HG03064 (cell line): ENCODE results near the gene PIR.

Experiments
- ATAC-seq: cut with Tn5 transposase; IDR thresholded peaks from one replicate; pipeline ENCODE4 v1.9.1; 2021; ENCODE audit warnings: low read depth; ENCODE audit not compliant: unreplicated experiment

The PIR gene

DNA sequence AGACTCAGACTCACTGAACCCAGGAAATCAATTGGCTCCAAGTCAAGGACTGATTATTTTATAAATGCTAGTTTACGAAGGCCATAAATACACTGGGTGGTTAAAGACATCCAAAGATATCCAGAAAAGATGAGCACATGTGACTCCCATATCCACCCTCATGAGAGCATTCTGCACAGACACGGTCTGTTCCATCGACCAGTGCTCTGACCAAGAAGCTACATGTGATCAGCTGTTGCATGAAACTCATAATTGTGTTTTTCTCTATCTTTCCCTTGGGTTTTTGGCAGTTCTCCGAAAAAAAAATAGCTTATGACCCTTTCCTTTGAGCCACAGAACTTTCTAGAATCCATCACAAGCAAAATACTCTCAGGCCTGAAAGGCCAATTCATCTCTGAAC lies 2.7 kb upstream of the PIR start:
- no peak for ATAC-seq

DNA sequence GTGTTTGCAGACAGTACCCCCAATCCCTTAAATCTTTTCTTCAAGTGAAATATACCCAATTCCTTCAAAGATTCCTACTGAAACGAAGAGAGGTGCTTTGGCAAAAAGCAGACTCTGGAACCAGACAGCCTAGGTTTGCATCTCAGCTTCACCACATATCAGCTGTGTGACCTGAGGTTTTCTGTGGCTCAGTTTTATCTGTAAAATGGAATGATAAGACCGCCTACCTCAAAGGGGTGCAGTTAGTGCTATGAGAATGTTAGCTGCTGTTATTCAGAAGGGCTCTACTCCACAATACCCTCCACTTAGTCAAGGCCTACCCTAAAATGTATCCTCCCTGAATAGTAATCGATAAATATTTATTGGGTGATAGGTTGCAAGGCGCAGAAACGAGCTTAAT lies 664 bp downstream of the PIR start:
- no peak for ATAC-seq

DNA sequence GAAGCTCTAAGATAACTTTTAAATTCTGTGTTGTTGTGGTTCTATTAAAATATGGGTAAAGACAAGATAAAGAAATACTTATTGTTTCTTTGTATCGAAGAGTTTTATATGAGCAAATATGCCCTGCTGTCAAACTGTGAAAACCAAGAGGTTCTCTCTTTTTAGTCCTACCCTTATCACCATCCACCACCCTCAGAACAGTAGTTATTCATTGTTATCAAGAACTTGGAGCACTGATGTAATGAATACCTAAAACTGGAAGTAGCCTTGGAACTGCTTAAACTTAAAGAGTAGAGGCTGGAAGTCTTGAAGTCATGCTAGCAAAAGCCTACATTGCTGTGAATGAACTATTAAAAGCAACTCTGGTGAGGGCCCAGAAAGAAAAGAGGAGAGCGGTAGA lies 9.2 kb downstream of the PIR start:
- no peak for ATAC-seq

DNA sequence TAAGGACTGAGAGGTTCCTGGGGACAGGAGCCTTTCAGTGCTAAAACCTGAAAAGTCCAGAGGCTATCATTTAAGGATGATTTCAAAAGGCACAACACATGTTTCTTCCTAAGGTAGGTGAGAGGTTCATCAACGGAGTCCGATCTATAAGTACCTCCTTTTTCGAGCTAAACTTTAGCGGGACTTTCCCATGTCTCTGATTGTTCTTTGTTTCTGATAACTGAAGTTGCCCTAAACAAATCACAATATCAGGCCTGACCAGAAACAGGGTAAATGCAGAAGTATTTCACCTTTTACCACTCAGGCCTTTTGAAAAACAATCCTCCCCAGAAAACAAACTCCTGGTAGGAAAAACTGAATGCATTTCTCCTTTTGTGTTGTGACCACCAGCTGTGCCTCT lies 17.6 kb downstream of the PIR start:
- no peak for ATAC-seq

DNA sequence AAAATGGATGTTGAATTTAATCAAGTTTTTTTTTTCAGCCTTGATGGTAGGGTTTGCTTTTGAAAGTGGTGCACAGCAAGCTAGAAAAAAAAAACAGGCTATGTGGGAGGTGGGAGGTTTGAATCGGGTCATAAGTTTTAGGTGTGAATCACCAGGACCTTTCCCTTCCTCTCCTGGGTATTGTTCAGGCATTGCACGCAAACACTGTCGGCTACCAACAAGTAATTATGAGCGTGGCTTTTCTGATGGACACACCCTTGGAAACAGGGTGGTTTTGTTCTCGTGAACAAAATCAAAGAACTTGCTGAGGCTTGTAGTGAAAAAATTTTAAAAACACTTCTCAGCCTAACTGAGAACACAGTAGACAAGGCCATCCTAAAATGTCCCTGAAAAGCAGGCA lies 18.1 kb downstream of the PIR start:
- ATAC-seq, result no peak

DNA sequence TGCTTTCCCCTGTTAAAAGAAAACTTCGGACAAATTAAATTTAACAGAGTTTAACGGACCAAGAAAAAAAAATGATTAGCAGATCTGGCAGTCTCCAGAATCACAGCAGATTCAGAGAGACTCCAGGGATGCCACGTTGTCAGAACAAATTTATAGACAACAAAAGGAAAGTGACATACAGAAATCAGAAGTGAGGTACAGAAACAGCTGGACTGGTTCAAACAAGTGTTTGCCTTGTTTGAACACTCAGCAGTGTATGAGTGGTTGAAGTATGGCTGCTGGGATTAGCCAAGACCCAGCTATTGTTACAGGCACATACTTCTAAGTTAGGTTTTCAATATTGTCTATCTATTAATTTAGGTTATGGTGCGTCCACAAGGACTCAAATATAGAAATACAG lies 19.1 kb downstream of the PIR start:
- ATAC-seq, result no peak

DNA sequence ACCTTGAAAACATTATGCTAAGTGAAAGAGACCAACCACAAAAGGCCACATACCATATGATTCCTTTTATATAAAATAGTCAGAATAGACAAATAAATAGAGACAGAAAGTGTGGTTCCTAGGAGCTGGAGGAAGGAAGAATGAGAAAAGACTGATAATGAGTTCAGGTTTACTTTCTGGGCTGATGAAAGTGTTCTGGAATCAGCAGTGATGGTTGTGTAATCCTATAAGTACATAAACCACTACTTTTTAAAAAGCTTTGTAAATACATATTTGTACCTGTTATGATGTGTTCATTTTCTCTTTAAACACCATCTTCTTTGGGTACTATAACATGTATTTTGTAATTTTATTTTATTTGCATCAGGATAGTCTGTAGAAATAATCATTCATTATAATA lies 20.6 kb downstream of the PIR start:
- no peak for ATAC-seq

DNA sequence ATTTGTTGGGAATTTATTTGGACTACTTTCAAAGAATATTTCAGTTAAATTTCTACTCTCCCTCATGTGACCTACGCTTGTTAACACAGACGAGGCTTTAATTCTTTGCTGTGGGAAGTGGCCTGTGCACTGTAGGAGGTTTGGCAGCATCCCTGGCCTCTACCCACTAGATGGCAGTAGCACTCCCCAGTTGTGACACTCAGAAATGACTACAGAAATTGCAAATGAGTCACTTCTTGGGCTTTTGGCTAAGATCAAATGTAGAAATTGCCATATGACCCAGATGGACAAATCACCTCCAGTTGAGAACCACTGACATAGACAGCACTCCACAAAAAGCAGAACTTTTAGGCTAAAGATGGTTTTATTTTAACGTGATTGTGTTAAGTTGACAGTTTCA lies 22.1 kb downstream of the PIR start:
- ATAC-seq, result no peak

DNA sequence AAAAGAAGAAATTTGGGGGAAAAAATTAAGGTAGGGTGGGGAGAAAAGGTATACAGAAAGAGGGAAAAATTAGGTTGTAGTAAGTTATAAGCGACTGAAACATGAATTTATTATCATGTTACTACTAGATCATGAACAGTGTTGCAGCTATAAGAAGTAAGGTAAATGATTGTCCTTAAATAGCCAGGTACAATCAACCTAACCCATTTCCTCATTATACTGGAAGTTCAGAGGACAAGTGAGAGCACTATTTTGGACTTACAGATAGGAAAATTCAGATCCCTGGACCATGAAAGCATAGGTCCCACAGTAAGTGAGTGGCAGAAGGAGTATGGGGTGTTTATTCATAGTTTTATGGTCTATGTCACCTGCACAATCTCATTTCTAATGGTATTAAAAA lies 23.5 kb downstream of the PIR start:
- ATAC-seq, result no peak

DNA sequence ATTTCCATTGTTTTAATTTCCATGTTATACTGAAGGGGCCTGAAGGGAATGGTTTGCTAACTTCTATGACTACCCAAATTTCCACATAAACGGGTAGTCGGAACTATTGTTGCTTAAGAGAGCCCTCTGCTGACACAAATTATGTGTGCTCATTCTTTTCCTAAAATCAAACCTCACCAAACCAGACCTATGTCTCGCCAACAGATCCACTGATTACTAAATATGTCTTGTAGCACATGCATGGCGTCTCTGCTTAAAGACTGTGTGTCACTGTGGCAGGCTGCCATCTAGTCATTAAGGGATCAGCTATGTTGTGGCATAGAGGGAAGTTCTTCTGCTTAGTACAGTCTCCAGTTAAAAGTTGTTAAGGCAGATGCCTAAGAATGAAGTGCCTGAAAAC lies 25.1 kb downstream of the PIR start:
- no peak for ATAC-seq

DNA sequence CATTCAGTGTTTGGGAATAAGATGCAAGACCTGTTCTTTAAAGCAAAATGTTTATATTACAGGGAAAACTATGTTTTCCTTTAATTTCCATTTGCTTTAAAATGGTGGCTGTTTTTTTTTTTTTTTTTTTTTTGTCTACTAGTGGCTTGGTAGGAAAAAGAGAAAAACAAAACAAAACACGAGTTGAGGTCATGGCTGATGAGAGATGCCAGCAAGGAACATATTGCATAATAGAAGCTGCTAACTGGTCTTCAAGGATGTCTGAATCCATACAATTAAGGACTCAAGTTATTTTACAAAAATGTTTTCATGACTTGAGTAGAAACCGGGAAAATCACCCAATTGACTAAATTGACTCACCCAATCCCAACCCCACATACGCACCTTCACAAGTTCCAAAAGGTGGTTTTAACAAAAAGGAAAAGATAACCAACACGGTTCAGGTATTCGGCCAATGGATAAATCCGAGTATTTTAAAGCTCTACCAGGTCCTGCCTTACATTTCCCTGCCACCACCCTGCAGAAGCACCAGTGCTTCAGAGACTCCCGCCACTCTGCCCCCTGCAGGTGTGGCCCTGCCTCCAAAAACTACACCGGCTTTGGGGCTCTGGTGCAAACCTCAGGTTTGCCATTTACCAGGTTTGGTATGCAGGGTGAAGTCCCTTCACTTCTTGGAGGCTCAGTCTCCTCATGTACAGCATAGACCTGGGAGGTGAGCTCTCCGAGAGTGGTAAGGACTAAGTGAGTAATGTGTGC lies 27.1 kb downstream of the PIR start:
- no peak for ATAC-seq

DNA sequence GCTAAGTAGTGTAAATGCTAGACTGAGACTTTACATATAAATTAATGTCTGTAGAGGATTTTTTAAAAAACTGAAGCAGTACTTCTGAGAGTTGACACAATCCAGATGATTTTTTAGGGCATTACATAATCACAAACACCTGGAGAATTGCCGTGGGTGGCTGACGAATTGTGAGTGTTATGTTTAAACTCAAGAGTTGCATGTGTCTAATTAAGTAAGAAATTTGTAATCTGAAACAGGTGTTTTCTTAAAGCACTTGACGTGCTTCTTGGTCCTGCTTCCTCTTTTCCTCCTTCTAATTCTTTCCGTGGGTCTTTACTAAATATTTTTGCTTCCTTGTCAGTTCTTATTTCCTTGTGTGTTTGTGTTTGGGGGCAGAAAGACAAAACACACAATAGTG lies 27.8 kb downstream of the PIR start:
- ATAC-seq, result no peak

DNA sequence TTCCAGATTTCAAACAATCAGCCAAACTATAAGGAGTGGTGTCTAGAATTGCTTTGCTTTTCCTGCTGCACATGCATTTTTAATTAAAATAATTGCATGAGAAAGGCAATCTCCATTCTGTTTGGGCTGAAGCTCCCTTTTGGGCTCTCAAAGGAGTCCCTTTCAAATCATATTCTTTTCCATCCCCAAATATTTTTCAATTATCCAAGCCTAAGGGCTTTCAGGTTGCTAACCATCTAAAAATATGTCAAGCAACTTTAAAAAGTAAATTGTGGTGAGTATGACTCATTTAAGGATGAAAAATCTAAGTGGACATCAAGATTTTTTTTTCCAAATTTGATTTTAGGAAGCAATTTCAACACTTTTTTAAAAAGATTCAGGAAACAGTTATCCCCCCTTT lies 28.4 kb downstream of the PIR start:
- ATAC-seq, result no peak

DNA sequence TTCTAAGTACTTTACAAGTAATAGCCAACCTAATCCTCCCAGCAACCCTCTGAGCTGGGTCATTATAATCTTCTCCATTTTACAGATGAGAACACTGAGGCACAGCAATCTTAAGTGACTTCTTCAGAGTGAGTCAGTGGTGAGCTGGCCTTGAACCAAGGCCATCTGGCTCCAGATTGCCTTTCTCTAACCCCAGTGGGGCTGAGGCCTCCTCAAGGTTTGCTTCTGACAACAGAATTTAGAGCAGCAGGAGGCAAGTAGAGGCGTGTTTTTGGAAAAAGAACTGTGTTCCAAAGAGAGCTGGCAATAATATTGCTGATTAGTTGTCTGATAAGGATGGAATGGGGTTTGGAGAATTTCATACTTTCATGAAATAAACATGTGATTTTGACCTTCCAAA lies 41.2 kb downstream of the PIR start:
- no peak for ATAC-seq

DNA sequence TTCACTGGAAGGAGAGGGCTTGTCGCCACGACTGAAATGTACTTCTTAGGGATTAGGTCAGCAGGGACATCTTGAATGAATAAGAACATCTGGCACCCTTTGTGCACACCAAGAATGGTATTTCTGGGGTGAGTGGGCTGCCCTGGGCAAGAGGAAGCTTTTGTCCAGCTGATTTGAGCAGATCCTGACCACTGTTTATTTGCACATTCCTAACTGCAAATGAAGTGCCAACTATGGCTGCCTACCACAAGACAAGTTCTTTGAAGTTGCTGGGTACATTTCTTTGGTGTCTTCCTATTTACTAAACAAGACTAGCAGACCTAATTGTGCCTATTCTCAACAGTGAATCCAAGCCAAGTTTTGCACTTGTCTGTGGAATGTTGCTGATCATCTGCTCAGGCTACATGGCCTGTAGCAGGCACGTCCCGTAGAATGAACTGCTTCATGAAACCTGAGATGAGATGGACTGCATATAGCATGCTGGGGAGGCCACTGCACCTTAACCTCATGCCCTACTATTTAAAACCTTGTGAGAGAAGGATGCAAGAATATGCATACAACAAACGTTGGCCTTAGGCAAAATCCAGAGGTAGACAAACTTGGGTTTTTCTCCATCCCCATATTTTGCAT lies 45.0 kb downstream of the PIR start:
- no peak for ATAC-seq

DNA sequence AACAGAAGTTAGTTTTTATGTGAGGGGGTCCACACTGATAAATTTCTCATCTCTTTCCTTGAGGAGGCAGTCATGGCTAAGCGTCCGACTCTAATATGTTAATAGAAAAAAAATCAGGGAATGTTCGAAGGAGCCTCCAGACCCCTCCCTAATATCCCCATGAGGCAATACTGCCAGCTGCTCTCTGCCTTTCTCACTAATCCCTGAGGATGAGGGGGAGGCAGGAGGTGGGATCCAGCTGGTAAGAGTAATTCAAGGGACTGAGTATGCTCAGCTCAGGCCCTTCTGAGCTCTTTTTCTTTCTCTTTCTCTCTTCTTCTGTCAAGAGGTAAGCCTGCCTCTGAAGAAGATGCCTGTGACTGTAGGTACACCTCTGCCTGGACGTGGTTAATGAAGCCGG lies 51.7 kb downstream of the PIR start:
- no peak for ATAC-seq

DNA sequence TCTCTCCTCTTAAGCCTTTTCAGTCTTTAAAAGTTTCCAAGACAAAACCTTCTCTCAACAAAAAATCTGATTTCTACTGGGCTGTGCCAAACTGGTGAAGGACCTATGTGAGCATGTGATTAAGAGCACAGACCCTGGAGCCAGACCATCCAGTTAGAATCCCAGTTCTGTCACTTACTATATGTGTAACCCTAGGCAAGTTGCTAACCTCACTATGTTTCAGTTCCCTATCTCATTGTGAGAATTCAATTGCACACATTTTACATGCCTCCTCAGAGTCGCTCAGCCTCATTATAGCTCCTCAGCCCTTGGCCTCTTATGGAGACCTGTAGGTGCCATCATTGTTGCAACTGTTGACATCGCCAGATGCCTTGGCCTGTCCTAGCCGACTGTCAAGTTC lies 54.8 kb downstream of the PIR start:
- ATAC-seq, result no peak

DNA sequence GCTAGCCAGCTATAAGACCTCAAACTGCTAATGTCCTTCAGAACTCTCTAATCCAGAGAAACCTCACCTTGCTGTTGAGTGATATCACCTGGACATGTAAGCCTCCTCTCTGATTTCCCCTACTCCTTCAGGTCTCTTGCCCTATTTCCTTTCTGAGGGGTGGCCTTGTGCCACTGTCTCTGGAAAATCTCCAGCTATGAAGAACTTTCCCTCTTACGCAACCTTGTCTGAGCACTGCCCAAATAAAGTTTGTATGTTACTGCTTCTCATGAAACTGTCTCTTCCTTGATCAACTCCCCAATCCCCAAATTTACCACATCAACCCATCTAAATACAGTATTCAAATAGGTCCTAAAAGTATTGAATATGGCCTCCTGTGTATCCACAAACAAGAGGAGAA lies 55.4 kb downstream of the PIR start:
- ATAC-seq, result no peak

DNA sequence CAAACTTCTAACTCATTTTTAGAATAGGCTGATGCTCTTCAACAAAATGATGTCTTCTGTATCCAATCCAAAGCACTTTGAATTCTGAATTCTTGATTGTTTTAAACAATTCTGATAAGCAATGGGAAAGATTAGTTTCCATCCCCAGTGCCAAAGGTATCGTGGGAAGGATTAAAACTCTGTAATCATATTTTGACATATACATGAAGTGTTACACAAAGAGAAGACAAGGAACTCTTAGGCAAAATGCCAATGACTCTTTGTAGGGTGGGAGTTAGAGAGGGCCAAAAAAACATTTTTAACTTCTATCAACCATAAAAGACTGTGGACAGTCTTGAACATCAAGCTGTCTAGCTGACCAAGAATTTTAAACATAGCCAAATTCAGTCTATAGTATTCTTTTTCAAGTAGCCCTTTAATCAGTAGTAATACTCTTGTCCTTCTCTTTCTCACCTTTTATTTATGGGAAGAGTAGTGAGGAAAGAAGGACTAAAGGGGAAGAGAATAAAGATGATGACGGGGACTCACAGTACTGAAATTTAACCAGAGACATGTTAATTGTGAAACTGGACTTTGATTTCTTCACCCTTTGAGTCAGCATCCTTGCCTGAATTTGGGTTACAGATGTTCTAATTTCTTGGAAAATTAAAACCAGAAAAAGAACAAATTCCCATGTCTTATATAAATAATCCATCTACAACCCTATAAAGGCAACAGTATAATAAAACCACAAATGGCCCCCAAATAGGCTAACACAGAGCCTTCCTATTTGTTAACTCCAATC lies 57.1 kb downstream of the PIR start:
- no peak for ATAC-seq

DNA sequence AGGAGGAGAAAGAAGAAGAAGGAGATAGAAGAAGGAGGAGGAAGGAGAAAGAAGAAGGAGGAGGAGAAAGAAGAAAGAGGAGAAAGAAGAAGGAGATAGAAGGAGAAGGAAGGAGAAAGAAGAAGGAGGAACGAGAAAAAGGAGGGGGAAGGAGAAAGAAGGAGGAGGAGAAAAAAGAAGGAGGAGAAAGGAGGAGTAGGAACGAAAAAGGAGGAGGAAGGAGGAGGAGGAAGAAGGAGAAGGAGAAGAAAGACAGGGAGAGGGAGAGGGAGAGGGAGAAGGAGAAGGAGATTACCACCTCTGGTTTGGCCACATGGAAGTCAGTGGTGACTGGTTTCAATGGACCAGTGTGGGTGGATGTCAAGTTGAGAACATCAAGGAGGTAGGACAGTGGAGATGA lies 58.9 kb downstream of the PIR start:
- no peak for ATAC-seq

DNA sequence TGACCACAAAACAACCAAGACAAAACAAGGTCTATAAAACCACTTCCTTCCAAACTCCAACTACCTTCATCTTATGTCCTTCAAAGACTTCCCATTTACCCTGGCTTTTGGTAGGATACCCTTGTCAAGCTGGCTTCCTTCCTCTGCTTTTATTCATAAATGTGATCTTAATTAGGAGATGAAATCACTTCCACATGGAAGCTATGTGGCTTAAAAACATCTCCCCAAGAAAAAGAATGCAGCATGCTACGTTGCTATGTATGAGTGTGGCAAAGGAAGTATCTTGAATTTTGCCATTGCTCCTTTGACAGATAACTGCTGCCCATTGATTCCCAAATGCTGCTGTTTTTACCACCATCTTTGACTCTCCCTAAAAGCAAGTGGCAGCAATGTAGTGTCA lies 62.5 kb downstream of the PIR start:
- no peak for ATAC-seq

DNA sequence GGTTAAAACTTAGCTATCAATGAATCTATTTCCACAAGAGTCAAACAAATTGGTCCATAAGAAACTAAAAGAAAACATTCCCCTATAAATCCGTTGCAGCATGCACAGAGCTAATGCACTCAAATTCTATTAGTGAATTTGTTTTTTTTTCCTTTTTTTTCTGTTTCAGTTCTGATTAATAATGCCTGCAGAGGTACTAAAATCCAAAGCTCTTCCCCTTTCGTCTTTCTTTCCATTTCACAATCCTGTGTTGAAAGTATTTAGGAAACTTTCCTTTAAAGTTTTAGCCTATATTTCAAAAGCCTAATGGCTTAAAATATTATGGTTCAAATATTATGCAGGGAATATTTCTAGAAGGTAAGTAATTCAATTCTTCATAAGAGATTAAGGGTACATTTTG lies 63.1 kb downstream of the PIR start:
- ATAC-seq, result no peak
